Adrenal gland (tissue), 12 donors: ENCODE measurements around the gene LMAN2. TPM values are rescaled to one million over a fixed set of nuclear protein-coding genes. Genes with fewer than 3 reads are reported as not detected.

Source experiments
- DNase-seq, 7 donors: peaks; one replicate each; pipeline ENCODE4 v3.0.0-alpha.2; 2019 to 2020
- H3K27ac ChIP-seq, 5 donors: fragments of 200-600 bp; sonication (generic) in 4 of 5; 1 replicate in 3 of 5; 2 replicates in 2 of 5; pipeline versions ENCODE4 v1.5.1 to v1.8.0; 2016 to 2020; ENCODE audit warnings: mild to moderate bottlenecking in 1 of 5
- H3K27me3 ChIP-seq: fragments of 200-600 bp; 2 replicates; pipeline ENCODE4 v1.8.0; 2021
- H3K36me3 ChIP-seq, 2 donors: fragments of 200-600 bp; replicated peaks in 1 of 2; 1 replicate in 1 of 2; 2 replicates in 1 of 2; pipeline versions ENCODE4 v1.5.1 to v1.8.0; 2018 to 2022
- H3K4me1 ChIP-seq, 2 donors: fragments of 200-600 bp; replicated peaks in 1 of 2; 1 replicate in 1 of 2; 2 replicates in 1 of 2; pipeline versions ENCODE4 v1.5.1 to v1.8.0; 2018 to 2021
- H3K4me3 ChIP-seq, 4 donors: fragments of 200-600 bp; sonication (generic) in 3 of 4; one replicate each; pipeline ENCODE4 v1.5.1; 2016 to 2018
- H3K9me3 ChIP-seq, 3 donors: fragments of 200-600 bp; sonication (generic) in 1 of 3; replicated peaks in 1 of 3; 1 replicate in 2 of 3; 2 replicates in 1 of 3; pipeline versions ENCODE4 v1.5.1 to v1.8.0; 2016 to 2021
- CTCF ChIP-seq, 6 experiments: fragments of 450-650 bp in 4 of 6; fragments of 200-600 bp in 2 of 6; sonication (generic) in 1 of 6; IDR thresholded peaks; 1 replicate in 5 of 6; 2 replicates in 1 of 6; pipeline versions ENCODE4 v1.5.1 to v1.8.0; 2016 to 2021; ENCODE audit warnings: antibody characterized with exemption in 6 of 6, mild to moderate bottlenecking in 2 of 6, moderate library complexity in 1 of 6
- POLR2A ChIP-seq, 2 donors: fragments of 450-650 bp; IDR thresholded peaks; one replicate each; pipeline ENCODE4 v1.6.1; 2017; ENCODE audit warnings: antibody characterized with exemption in 2 of 2, mild to moderate bottlenecking in 2 of 2, moderate library complexity in 1 of 2
- WGBS, 4 donors: extraction: QIAGEN DNeasy Blood & Tissue Kit in 2 of 4; methylation state at CpG; one replicate each; pipeline versions ENCODE4 v1.1.5 to v1.1.7; 2013 to 2017; 5-methylcytosine and 5-hydroxymethylcytosine counted together
- intact Hi-C, 2 donors: fragments of 100-400 bp; cut with DNase I; formaldehyde crosslinking; loops; one replicate each; pipeline versions ENCODE4 v1.14.1 to v1.15.0; 2022 to 2023
- polyA plus RNA-seq, 3 donors: library from polyadenylated mRNA; stranded (reverse); fragments of 200-250 nt in 2 of 3; fragments of 350-450 nt in 1 of 3; fragmentation: Illumina TruSeq in 1 of 3; extraction: RNeasy Lipid Tissue Mini Kit (QIAGEN cat#74804) in 1 of 3; gene quantifications; one replicate each; pipeline ENCODE4 v1.2.3, GENCODE V29; 2013 to 2014
- total RNA-seq, 9 donors: library from RNA; depleted of rRNA in 4 of 9; stranded (reverse); fragments of >200 nt in 4 of 9; fragments of 120-200 nt in 1 of 9; fragmentation: NEBNext Ultra II Directional in 1 of 9; extraction: Animal tissue kit (Norgen Biotek cat#: 25700) in 1 of 9; gene quantifications; one replicate each; pipeline versions ENCODE4 v1.1.0 to v1.2.4, GENCODE V29; 2013 to 2023
- donor health status: healthy with polysubstance abuse.
- donor health status: Bipolar disorder and iron deficiency.
- donor health status: DM: yes; HTN: yes; CAD: no.
- donor health status: DM: no; HTN: no; CAD: no.
- donor health status: DM: no; HTN: no; CAD: no.
- donor health status: DM: yes; HTN: yes; CAD: no.

The LMAN2 gene
- total and polyA plus RNA-seq, 12 donors = 85.7 to 398 (median 150) TPM

GRCh38 chr5:177332031-177332895 lies 19.2 kb downstream of the LMAN2 start:
- intact Hi-C loops = no loop called here
- H3K36me3 ChIP-seq = peaks cover 0 to 76% of the 10 kb centered on the region in 2 donors

GRCh38 chr5:177330991-177331842 lies 20.3 kb downstream of the LMAN2 start:
- TF ChIP-seq POLR2A (IDR thresholded peaks at IDR 0.05) = no peak
- TF ChIP-seq CTCF (IDR thresholded peaks at IDR 0.05) = no peak
- H3K4me1 ChIP-seq = no peaks in the 10 kb centered on the region
- no peaks in the 10 kb centered on the region for H3K9me3 ChIP-seq
- 79 to 85% (median 81%) methylated on average over 17 to 27 of the region's 27 CpGs for WGBS, 4 donors
- no peak for DNase-seq
- intact Hi-C loops = no loop called here
- peaks cover 0 to 66% of the 10 kb centered on the region in 2 donors for H3K36me3 ChIP-seq
- H3K27me3 ChIP-seq = no peaks in the 10 kb centered on the region
- no peak overlapping the region for H3K4me3 ChIP-seq
- H3K27ac ChIP-seq = no peak overlapping the region

More at GRCh38 chr5:177332031-177332895, 19.2 kb downstream of the LMAN2 start:
- TF ChIP-seq CTCF (IDR thresholded peaks at IDR 0.05) (no peak), POLR2A (IDR thresholded peaks at IDR 0.05) (no peak)
- Histone ChIP-seq H3K4me1 (no peaks in the 10 kb centered on the region), H3K9me3 (no peaks in the 10 kb centered on the region), H3K27me3 (no peaks in the 10 kb centered on the region), H3K4me3 (no peak overlapping the region), H3K27ac (no peak overlapping the region)
- 85 to 90% (median 87%) methylated on average over 22 to 35 of the region's 35 CpGs for WGBS, 4 donors
- no peak for DNase-seq

- WGBS, 4 donors = 87 to 91% (median 90%) methylated on average over 3 to 6 of the region's 6 CpGs
- H3K36me3 ChIP-seq = peaks cover 0 to 53% of the 10 kb centered on the region in 2 donors
- no peak for DNase-seq
- no peak for TF ChIP-seq CTCF (IDR thresholded peaks at IDR 0.05)
- no peak for TF ChIP-seq POLR2A (IDR thresholded peaks at IDR 0.05)
- no peak overlapping the region for H3K4me3 ChIP-seq
- no peaks in the 10 kb centered on the region for H3K4me1 ChIP-seq
- no peaks in the 10 kb centered on the region for H3K9me3 ChIP-seq
- intact Hi-C loops = no loop called here
- no peaks in the 10 kb centered on the region for H3K27me3 ChIP-seq
- no peak overlapping the region for H3K27ac ChIP-seq
Measured at GRCh38 chr5:177329883-177330282, 21.6 kb downstream of the LMAN2 start.

- H3K4me1 ChIP-seq = no peaks in the 10 kb centered on the region
- no peak for DNase-seq
- H3K27ac ChIP-seq = no peak overlapping the region
- H3K27me3 ChIP-seq = no peaks in the 10 kb centered on the region
- no peak overlapping the region for H3K4me3 ChIP-seq
- H3K36me3 ChIP-seq = peaks cover 0 to 41% of the 10 kb centered on the region in 2 donors
- intact Hi-C loops = no loop called here
- H3K9me3 ChIP-seq = no peaks in the 10 kb centered on the region
- 89 to 95% (median 92%) methylated on average over 19 of the region's 19 CpGs for WGBS, 4 donors
- TF ChIP-seq CTCF (IDR thresholded peaks at IDR 0.05) (no peak), POLR2A (IDR thresholded peaks at IDR 0.05) (no peak)
Measured at GRCh38 chr5:177328545-177329231, 22.8 kb downstream of the LMAN2 start.
